Suppressor macrophage (primary cell): ENCODE data around the gene TMEM115.

ENCODE experiments used
- DNase-seq, 4 experiments: peaks; one replicate each; pipeline ENCODE4 v3.0.0-alpha.2; 2020 to 2022

Gene TMEM115

GRCh38 chr3:50375258-50375931 lies 16.1 kb upstream of the TMEM115 start:
- no peak for DNase-seq

DNA sequence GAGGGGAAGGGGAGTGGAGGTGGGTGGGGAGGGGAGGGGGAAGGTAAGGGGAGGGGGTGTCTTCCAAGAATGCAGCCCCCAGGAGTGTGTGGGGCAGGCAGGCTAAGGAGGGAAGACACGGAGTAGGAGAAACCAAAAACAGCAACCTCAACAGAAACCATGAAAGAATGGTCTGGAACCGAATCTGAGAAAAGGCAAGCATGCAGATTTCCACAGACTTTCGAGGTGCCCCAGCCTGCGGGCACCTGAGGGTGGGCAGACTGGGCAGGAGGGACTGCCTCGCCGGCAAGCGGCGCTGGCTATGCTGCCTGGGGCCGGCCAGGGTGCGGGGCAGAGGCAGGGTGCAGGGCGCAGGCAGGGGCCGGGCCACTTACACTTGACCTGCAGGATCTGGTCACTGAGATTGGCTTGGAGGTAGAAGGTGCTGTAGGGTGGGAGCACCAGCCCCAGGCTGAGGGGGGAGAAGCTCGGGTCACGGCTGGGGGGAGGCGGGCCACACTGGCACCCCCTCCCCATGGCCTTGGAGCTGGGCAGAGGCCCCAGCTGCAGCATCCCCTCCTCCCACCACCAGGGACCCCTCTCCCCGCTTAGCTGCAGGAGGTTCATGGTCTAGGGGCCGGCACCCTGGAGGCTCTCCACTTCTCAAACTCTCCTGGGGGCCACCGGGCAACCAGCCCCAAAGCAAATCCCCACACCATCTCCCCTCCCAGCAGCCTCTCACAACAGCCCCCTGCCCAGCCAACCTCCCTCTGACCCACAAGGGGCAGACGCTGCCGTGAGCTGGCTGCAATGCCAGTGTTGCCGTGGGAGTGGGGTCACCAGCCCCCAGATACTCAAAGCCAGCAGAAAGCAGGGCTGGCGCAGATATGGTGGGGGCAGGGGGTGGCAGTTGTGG lies 15.3 kb upstream of the TMEM115 start:
- DNase-seq, result no peak

DNA sequence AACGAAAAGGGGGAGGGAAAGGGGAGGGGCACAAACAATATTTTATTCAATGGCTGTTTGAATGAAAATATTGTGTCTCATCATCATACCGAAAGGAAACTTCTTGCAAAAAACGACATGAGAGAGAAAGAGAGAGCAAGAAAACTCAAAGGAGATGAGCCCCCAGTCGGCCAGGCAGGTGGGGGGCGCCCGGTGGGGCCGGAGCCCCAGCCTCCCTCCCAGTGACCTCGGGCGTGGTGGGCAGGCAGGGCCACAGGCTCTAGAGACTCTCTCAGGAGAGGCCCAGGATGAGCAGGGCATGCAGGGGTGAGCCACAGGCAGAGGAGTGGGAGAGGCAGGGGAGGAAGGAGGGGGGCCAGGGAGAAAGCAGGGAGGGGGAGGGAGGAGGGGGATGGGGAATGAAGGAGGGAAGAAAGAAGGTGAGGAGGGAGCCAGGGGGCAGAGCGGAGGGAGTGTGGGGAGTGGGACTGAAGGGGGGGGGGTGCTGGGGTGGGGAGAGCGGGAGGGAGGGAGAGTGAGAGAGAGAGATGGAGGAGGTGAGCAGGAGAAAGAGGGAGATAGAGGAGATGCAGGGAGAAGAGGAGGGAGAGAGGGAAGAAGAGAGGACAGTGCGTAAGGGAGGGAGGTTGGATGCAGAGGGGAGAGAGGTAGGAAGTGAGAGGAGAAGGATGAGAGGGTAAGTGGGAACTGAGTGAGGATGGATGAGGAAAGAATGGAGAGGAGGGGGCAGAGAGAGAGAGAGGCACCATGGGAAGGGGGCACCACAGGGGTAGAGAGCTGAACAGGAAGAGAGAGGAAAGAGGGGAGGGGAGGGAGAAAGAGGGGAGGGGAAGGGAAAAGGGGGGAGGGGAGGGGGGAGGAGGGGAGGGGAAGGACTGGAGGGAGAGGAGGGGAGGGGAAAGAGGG lies 14.1 kb upstream of the TMEM115 start:
- no peak for DNase-seq

GRCh38 chr3:50372349-50372748 lies 13.0 kb upstream of the TMEM115 start:
- no peak for DNase-seq

- peak in 1 of 4 experiments; percentile 14 for DNase-seq
These were observed 11.9 kb upstream of the TMEM115 start for GRCh38 chr3:50371133-50371685.

DNA sequence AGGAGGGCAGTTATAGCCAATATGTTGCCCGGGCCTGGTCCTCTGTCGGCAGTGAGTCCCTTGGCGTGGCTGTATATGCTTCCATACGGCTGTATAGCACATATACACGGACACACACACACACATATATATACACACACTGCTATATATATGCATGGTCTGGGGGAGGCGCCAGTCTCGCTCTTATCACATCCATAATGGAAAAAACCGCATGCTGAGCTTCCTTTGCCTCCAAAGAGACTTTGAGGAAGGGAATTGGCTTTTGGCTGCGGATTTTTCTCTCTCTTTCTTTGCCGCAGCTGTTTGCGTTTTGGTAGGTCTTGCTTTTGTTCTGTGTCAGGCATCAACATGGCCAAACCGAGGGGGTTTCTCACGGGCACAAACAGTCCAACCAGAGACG lies 11.3 kb upstream of the TMEM115 start:
- DNase-seq, result peak in 2 of 4 experiments; percentile 30 to 35

DNA sequence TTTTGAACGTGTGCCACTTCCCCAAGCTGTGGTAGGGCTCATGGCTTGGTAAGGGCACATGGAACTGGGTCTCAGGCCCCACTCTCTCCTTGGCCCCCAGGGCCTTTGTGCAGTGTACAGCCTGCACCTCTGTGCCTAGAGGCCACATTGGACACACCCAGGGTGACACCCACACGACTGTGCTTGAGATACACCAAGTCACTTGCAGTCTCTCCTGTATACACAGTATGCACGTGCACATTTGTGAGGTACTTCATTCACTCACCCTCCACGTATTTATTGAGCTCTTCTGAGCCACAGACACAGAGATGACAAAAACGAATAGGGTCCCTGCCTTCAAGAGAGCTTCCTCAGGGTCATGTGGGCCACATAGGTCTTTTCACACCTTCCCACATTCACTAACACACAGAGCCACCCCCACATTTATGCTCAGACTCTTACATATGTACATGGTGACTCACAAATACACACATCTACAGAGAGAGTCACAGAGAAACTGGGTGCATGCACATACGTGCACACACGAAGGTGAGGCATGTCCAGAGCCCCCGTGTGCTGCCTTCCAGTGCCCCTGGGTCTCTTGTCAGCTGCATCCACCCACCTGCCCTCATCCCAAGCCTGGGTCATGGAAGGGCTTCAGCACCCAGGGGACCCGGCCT lies 9.8 kb upstream of the TMEM115 start:
- no peak for DNase-seq

GRCh38 chr3:50365842-50366220 lies 6.5 kb upstream of the TMEM115 start:
- no peak for DNase-seq

DNA sequence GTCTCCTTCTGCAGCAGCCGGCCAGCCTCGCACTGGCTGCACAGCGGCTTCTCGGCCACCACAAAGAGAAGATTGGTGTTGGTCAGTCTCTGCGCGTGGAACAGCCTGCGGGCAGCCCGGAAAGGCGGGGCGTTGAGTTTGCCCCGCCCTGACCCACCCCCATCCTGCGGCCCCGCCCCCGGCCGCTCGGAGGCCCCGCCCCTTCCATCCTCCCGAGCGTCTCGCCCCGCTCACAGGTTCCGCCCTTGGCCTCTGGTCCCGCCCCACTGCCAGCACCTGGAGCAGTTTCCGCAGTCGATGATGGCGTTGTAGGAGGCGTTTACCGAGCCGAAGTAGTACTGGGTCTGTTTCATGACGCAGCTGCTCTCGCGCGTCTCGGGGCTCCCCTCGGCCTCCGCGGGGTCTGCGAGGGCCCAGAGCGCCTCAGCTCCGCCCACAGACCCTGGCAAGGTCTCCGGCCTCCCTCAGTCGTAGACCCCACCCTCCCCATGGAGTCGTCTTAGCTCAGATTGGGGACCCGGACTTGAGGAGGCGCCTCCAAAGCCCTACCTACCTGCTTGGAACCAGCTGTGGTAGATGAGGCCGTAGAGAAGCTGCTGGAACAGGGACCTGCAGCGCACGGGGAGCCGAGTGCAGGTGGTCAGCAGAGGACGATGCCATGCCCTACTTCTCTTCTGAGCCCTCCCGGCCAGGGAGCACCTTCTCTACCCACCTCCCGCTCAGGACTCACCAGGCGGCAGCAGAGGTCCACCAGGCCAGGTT lies 5.9 kb upstream of the TMEM115 start:
- peak; percentile 70 to 91 (median 82) for DNase-seq

- no peak for DNase-seq
These were observed 5.3 kb upstream of the TMEM115 start for GRCh38 chr3:50364573-50365079.

DNA sequence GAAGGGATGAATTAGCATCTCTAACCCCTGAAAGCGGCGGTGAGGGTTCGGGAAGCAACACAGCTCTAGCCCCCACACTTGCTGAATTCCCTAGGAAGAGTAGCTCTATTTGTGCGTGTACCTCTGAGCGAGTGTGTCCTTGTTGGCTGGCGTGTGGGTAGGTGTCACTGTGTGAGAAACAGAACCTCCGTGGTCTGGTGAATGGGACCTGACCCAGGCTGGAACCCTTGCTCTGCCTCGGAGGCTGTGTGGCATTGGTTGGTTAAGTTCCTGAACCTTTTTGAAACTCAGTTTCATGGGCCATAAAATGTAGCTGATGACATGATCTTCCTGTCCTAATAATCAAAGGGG lies 414 bp upstream of the TMEM115 start:
- DNase-seq, result no peak

- no peak for DNase-seq
These were observed 888 bp downstream of the TMEM115 start for GRCh38 chr3:50358355-50358910.

DNA sequence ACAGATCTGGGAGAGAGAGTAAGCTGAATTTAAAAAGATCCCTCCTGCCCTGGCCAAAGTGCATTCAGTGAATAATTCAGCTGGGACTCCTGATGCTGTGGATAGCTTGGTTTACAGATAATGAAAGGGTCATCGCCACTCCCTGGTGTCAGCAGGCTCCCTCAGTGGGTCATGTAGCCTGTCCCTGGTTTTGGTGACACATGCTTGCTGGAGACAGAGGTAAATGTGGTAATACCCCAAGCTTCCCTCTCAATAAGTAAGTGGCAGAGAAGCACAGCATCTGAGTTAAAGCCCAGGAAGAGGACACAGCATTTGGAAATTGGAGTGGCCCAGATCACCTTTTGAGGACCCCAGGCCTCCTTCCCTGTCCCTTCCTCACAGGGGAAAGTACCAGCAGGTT lies 1.8 kb downstream of the TMEM115 start:
- peak in 2 of 4 experiments; percentile 31 to 52 for DNase-seq

DNA sequence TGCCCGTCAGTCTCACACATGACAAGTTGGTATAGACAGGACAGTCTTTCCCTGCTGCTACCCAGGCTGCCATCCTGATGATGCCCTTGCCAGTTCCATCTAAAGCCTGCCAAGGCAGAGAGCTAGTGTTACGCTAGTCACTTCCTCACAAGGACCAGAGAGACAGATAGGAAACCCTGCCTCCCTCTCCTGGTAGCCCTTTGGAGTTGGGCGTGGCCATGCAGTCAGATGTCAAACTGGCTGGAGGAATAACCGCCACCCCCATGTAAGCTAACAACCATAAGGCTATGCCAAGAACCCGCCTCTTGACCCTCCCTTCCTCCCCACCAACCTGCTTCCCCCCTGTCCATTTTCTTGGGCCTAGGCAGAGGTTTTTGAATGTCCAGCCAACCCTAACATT lies 2.8 kb downstream of the TMEM115 start:
- peak; percentile 32 to 66 (median 64) for DNase-seq

DNA sequence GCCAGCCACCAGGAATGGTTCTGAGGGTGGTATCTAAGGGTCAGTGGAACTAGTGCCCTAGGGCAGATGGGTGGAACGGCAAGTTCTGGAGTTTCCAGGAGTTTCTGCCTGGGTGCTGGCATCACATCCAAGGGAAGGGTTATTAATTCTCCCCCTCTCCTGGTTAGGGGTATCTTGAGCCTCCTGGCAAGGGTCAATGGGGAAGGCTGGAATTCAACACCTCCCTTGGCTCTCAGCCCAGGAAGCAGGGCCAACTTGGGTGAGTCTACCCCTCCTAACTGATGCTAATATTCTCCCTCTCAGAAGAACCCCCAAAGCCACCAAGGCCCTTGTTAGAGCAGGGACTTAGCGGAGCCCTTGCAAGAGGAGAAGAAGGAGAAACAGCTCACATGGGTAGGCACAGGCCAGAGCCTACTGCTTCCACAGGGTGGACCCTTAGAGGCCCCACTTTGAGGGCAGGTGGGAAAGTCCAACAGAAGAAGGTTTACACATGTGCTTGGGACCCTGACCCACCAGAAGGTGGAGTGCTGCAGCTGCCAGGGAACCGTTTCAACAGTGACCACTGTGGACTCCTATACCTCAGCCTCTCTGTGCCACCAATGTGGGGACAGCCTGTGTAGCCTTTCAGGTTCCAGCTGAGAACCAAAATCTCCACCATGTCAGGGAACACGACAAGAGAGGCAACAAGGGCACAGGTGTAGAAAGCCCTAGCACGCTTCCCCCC lies 3.3 kb downstream of the TMEM115 start:
- no peak for DNase-seq

GRCh38 chr3:50354850-50355249 lies 4.5 kb downstream of the TMEM115 start:
- no peak for DNase-seq

DNA sequence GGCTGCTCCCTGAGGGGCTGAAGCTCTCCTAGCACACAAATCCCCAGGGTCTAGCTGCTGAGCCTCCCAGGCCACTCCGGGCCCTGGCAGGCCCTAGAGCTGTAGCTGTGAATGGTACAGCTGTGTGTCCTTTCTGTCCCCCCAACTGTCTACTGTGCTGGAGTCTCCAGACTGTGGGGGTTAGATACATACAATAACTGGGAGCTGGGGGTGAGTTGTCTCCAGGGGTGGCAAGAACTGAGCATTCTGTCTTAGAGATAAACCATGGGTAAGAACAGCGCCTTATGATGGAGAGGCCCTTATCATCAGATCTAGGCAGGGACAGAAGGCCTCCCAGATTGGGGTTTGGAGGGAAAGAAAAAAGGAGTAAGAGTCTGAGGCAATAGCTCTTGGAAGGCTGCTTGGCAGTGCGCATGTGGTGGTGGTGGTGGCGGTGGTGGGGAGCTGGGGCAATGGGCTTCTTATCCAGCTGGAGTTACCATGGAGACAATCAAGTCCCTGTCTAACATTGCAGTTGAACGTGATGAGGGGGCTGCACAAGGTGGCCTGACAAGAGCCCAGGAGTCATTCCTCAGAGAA lies 5.0 kb downstream of the TMEM115 start:
- DNase-seq, result no peak

GRCh38 chr3:50353245-50354004 lies 5.9 kb downstream of the TMEM115 start:
- DNase-seq, result no peak

- peak; percentile 43 to 72 (median 50) for DNase-seq
These were observed 6.5 kb downstream of the TMEM115 start for GRCh38 chr3:50352781-50353180.
